Vagina (tissue), 2 donors: Measurements from ENCODE around the gene CDH4. TPM values are rescaled to one million over a fixed set of nuclear protein-coding genes. Genes with fewer than 3 reads are reported as not detected.

Experiments
- DNase-seq, 2 donors: peaks; one replicate each; pipeline ENCODE4 v3.0.0-alpha.2; 2017; ENCODE audit errors: extremely low spot score in 2 of 2
- H3K27ac ChIP-seq: fragments of 200-600 bp; sonication (generic); one replicate; pipeline ENCODE4 v1.5.1; 2019
- H3K27me3 ChIP-seq: fragments of 200-600 bp; sonication (generic); one replicate; pipeline ENCODE4 v1.5.1; 2019
- H3K36me3 ChIP-seq, 2 donors: fragments of 200-600 bp; sonication (generic); one replicate each; pipeline ENCODE4 v1.5.1; 2017 to 2019
- H3K4me1 ChIP-seq: fragments of 200-600 bp; sonication (generic); one replicate; pipeline ENCODE4 v1.5.1; 2019
- H3K4me3 ChIP-seq, 2 donors: fragments of 200-600 bp; sonication (generic); 1 replicate in 1 of 2; 2 replicates in 1 of 2; pipeline ENCODE4 v1.5.1; 2016 to 2019
- H3K9me3 ChIP-seq: fragments of 200-600 bp; sonication (generic); one replicate; pipeline ENCODE4 v1.5.1; 2019
- POLR2A ChIP-seq, 2 donors: fragments of 450-650 bp; IDR thresholded peaks; one replicate each; pipeline ENCODE4 v1.6.1; 2017; ENCODE audit warnings: antibody characterized with exemption in 2 of 2, mild to moderate bottlenecking in 2 of 2, moderate library complexity in 2 of 2
- POLR2AphosphoS5 ChIP-seq, 2 donors: sonication (generic); formaldehyde crosslinking; IDR thresholded peaks; one replicate each; pipeline ENCODE4 v1.9.0; 2017; ENCODE audit warnings: antibody characterized with exemption in 2 of 2, mild to moderate bottlenecking in 2 of 2, low read depth in 1 of 2; ENCODE audit not compliant: insufficient read depth in 1 of 2
- intact Hi-C: fragments of 100-400 bp; cut with DNase I; formaldehyde crosslinking; loops from one replicate; pipeline ENCODE4 v1.15.1; 2023
- total RNA-seq: library from RNA; depleted of rRNA; stranded (reverse); fragments of >200 nt; gene quantifications from one replicate; pipeline ENCODE4 v1.2.3, GENCODE V29; 2016
- TF ChIP-seq, protein P1 (sequence below), 3 experiments: fragments of 450-650 bp in 2 of 3; fragments of 200-600 bp in 1 of 3; sonication (generic) in 1 of 3; IDR thresholded peaks; one replicate each; pipeline ENCODE4 v1.5.1; 2017 to 2019; ENCODE audit warnings: antibody characterized with exemption in 3 of 3, mild to moderate bottlenecking in 2 of 3, moderate library complexity in 2 of 3

Gene CDH4
- total RNA-seq, 1 donor from 2014 or later = 0.25 TPM

DNA sequence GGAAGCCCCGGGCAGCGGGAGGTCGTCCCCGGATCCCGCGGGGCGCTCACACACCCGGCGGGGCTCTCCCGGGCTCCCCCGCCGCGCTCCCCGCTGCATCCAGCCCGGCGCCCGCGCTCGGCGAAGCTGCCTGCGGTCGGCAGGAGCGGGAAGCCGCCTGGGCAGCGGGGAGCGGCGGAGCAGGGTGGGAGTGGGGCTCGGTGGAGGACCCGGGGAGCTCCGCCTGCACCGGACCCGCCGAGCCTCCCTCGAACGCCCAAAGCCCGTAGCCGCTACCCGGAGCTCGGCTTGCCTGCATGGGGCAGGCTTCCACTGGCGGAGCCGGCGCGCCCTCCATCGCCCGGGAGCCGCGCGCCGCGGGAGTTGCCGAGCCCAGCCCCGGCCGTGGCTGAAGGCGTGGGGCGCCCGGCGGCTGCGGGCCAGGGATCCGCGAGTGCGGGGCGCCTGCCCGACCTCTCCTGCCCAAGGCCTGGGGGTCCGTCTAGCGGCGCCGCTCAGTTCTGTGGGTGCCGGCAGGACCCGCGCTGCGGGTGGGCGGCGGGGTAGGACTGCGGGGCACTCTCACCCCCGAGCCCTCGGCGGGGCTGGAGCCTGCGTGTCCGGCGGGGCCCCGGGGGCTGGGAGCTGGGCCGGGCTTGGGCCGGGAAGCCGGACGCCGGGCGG, 671 bp downstream of the CDH4 start:
- H3K4me3 ChIP-seq = peak overlapping the region; percentile 32 to 52
- no peaks in the 10 kb centered on the region for H3K9me3 ChIP-seq
- H3K27me3 ChIP-seq = peaks cover 28% of the 10 kb centered on the region
- intact Hi-C loops = no loop called here
- DNase-seq = no peak
- no peaks in the 10 kb centered on the region for H3K36me3 ChIP-seq
- H3K4me1 ChIP-seq = peaks cover 7% of the 10 kb centered on the region
- TF ChIP-seq POLR2A (IDR thresholded peaks at IDR 0.05) (no peak), POLR2AphosphoS5 (IDR thresholded peaks at IDR 0.05; ENCODE audit: insufficient read depth in 1 of 2, low read depth in 1 of 2) (no peak)
- TF ChIP-seq, protein P1, sequence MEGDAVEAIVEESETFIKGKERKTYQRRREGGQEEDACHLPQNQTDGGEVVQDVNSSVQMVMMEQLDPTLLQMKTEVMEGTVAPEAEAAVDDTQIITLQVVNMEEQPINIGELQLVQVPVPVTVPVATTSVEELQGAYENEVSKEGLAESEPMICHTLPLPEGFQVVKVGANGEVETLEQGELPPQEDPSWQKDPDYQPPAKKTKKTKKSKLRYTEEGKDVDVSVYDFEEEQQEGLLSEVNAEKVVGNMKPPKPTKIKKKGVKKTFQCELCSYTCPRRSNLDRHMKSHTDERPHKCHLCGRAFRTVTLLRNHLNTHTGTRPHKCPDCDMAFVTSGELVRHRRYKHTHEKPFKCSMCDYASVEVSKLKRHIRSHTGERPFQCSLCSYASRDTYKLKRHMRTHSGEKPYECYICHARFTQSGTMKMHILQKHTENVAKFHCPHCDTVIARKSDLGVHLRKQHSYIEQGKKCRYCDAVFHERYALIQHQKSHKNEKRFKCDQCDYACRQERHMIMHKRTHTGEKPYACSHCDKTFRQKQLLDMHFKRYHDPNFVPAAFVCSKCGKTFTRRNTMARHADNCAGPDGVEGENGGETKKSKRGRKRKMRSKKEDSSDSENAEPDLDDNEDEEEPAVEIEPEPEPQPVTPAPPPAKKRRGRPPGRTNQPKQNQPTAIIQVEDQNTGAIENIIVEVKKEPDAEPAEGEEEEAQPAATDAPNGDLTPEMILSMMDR (IDR thresholded peaks at IDR 0.05) = no peak
- no peak overlapping the region for H3K27ac ChIP-seq

DNA sequence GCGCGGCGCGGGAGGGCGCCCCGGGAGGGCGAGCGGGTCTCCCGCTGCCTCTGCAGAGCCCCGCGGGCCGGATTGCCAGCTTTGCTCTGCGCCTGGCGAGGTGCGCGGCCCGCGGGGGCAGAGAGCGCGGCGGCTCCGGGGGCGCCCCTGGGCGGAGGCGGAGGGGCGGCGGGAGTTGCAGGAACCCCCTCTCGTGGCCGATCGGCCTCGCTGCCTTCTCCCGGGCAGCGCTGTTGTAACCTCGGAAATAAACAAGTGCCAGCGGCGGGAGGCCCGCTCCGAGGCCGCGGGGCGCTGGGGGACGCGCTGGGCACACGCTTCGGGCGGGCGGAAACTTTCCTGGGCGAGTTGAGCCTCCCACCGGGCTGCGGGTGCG, 1.2 kb downstream of the CDH4 start:
- Histone ChIP-seq H3K27me3 (peaks cover 28% of the 10 kb centered on the region), H3K27ac (no peak overlapping the region), H3K36me3 (no peaks in the 10 kb centered on the region), H3K4me3 (peak overlapping the region; percentile 32 to 52), H3K4me1 (peaks cover 7% of the 10 kb centered on the region), H3K9me3 (no peaks in the 10 kb centered on the region)
- intact Hi-C loops = no loop called here
- no peak for DNase-seq
- TF ChIP-seq POLR2A (IDR thresholded peaks at IDR 0.05) = no peak
- TF ChIP-seq POLR2AphosphoS5 (IDR thresholded peaks at IDR 0.05; ENCODE audit: insufficient read depth in 1 of 2, low read depth in 1 of 2) = no peak
- TF ChIP-seq, protein P1 (IDR thresholded peaks at IDR 0.05) = no peak

DNA sequence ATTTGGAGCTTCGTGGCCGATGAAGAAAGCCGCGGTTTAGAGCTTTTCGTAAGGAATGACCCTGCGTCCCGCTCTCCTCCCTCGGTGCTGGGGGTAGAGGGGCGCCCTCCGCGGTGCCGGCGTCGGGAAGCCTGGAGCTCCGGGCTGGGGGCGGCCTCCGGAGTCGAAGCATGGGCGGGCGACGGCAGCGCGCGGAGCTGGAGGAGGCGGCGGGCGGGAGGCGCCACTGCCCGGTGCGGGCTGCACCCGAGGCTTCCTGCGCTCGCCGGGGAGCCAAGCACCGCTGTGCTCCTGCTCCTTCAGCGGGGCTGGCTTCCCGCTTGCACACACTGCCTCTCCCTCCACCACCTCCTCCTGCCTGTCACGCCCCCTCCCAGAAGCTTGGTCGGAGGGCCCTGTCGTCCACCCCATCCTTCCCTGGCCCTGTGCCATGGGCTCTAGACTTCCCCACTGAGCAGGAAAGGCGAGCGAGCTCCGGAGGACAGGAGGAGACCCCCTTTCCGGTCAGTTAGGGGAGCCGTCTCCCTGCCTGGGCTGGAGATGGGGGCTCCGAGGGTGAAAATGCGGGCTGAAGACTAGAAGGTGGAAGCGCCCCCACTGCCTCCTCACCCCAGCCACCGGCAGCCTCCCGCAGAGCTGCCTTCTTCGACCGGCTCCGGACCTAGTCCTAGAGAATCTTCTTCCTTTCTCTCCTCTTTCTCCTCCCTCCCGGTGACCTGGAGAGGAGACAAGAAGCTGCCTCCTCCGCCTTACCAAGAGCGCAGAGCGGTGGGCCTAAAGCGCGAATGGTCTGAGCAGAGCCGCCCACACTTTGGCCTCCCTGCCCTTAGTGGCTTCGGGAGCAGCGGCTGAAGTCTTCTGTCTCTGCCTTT, 1.8 kb downstream of the CDH4 start:
- Histone ChIP-seq H3K27me3 (peaks cover 28% of the 10 kb centered on the region), H3K27ac (no peak overlapping the region), H3K4me1 (peaks cover 7% of the 10 kb centered on the region), H3K9me3 (no peaks in the 10 kb centered on the region), H3K36me3 (no peaks in the 10 kb centered on the region), H3K4me3 (peak overlapping the region; percentile 32 to 52)
- TF ChIP-seq POLR2A (IDR thresholded peaks at IDR 0.05) = no peak
- no peak for DNase-seq
- intact Hi-C loops = no loop called here

DNA sequence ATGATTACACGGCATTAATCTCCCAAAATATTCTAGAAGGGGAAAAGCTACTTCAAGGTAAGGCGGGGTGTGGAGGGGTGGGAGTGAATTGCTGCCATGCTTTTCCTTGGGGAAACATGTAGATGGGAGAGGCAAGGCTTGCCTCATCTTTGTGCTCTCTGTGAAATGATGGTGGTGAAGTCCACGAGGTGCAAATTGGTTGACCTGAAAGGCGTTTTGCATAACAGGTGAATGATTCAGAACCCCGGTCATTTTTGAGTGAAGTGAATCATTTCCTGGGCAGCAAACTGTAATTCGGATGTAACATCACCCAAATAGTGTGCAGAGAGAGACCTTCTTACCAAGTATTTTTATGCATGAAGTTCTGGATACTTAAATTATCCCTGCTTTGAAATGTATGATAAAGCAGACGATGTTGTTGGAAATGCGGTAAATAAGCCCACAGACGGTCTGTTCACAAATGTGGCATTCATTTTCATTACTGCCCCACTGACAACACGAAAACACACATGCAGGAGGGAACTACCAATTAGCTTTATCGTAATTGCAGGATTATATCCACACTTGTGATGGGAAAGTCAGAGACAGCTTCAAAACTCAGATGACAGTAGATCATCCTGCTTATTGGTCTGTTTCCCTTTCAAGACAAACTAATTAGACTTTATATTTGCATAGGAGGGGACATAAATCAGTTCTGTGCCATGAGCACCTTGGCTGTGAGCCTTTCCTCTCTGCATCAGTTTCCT, 3.0 kb downstream of the CDH4 start:
- TF ChIP-seq POLR2AphosphoS5 (IDR thresholded peaks at IDR 0.05; ENCODE audit: insufficient read depth in 1 of 2, low read depth in 1 of 2) = no peak
- TF ChIP-seq, protein P1 (IDR thresholded peaks at IDR 0.05) = no peak
- intact Hi-C loops = no loop called here
- no peaks in the 10 kb centered on the region for H3K36me3 ChIP-seq
- H3K27me3 ChIP-seq = peaks cover 28% of the 10 kb centered on the region
- H3K27ac ChIP-seq = no peak overlapping the region
- no peak for DNase-seq
- H3K9me3 ChIP-seq = no peaks in the 10 kb centered on the region
- peaks cover 7% of the 10 kb centered on the region for H3K4me1 ChIP-seq
- H3K4me3 ChIP-seq = no peak overlapping the region

DNA sequence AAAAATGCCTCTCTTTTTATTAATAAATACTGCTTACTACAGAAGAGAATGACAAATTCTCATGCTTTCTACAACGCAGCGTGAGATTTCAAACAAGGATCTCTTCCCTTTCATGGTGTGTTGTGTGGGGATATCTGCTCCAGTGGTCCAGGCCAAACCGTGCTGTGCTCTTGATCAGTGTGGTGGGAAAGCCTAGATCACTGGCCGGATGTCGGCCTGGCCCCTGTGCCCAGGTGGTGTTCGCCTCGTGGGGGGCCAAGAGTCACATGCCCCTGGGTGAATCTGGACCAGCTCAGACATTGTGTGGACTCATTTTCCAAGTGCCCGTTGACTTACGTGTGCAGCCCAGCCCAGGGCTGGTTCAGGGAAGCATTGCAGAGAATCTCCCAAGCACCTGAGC, 4.3 kb downstream of the CDH4 start:
- H3K27me3 ChIP-seq = peaks cover 20% of the 10 kb centered on the region
- no peak for DNase-seq
- no peaks in the 10 kb centered on the region for H3K36me3 ChIP-seq
- no peaks in the 10 kb centered on the region for H3K9me3 ChIP-seq
- intact Hi-C loops = no loop called here
- H3K4me1 ChIP-seq = peaks cover 7% of the 10 kb centered on the region
- no peak overlapping the region for H3K4me3 ChIP-seq
- no peak for TF ChIP-seq POLR2A (IDR thresholded peaks at IDR 0.05)
- no peak overlapping the region for H3K27ac ChIP-seq
